ENCODE measurements around the gene WWOX.

The WWOX gene

GRCh38 chr16:79171504-79171903 lies 1072.0 kb downstream of the WWOX start:
- Mint-ChIP-seq H3K4me1 (peaks cover 7% of the 10 kb centered on the region), H3K36me3 (ENCODE audit: insufficient read depth) (peaks cover 1% of the 10 kb centered on the region), H3K9me3 (peaks cover 6% of the 10 kb centered on the region), H3K4me3 (no peak overlapping the region), H3K27me3 (no peaks in the 10 kb centered on the region), H3K27ac (ENCODE audit: low read depth) (no peak overlapping the region)
- DNase-seq (ENCODE audit: low spot score in 2 of 2): no peak
- ATAC-seq (replicated peaks; ENCODE audit: extremely low read depth, poor library complexity, severe bottlenecking): no peak

DNA sequence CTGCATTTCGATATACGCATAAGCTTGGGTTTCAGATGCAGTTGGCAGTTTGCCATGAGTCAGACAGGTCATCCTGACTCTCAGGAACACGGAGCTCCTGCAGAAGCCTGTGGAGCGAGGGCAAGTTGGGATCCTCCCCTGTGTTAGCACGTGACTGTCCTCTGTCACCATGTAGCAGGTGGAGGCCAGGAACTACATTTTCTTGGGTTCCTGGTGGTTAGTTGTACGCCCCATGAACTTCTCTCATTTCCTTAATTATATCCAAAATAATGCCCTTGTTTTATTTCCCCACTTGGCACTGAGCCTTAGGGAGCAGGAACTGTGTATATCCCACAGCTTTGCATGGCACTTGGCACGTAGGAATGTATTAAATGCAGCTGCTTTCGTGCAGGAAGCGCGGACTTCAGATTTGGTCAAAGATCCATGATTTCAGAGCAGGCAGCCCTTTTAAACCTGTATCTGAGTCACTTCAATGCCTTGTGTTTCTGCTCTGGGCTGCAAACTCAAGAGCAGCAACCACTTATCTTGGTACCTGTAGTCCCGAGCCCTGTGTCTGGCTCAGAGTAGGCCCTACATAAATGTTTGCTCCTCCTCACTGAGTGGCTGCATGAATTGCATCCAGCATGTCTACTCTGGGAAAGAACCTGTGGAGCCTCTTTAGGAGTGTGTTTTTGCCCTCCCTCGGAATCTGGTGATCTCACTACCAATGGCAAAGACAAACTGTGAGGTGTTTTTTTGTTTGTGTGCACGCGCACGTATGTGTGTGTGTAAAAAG lies 1072.7 kb downstream of the WWOX start:
- H3K9me3 Mint-ChIP-seq: peaks cover 6% of the 10 kb centered on the region
- DNase-seq (ENCODE audit: low spot score in 2 of 2) (no peak), ATAC-seq (replicated peaks; ENCODE audit: extremely low read depth, poor library complexity, severe bottlenecking) (no peak)
- no peak overlapping the region for H3K27ac Mint-ChIP-seq (ENCODE audit: low read depth)
- peaks cover 1% of the 10 kb centered on the region for H3K36me3 Mint-ChIP-seq (ENCODE audit: insufficient read depth)
- peaks cover 13% of the 10 kb centered on the region for H3K4me1 Mint-ChIP-seq
- no peak overlapping the region for H3K4me3 Mint-ChIP-seq
- no peaks in the 10 kb centered on the region for H3K27me3 Mint-ChIP-seq

DNA sequence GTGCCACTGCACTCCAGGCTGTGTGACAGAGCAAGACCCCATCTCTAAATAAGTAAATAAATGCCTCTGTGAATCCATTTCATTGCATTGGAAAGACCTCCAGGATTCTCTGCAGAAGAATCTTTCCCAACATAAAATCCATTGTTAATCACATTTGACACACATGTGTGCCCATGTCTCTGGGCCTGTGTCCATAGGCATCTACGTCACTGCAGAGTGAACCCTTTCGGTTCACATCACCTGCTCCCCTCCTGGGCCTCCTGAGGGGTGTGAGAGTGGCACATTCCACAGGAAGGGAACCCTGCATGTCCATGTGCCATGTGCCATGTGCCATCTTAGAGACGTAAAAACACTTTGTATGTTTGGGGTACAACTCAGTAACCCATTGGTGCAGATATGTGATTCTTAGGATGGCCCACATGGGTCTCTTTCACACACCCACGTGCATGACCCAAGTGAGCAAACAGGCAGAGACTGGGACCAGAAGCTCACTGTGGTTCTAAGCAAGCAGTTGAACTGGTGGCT lies 1073.6 kb downstream of the WWOX start:
- Mint-ChIP-seq H3K4me3 (no peak overlapping the region), H3K9me3 (peaks cover under 1% of the 10 kb centered on the region), H3K36me3 (ENCODE audit: insufficient read depth) (peaks cover 1% of the 10 kb centered on the region), H3K27ac (ENCODE audit: low read depth) (no peak overlapping the region), H3K4me1 (peaks cover 19% of the 10 kb centered on the region), H3K27me3 (no peaks in the 10 kb centered on the region)
- no peak for ATAC-seq (replicated peaks; ENCODE audit: extremely low read depth, poor library complexity, severe bottlenecking)
- no peak for DNase-seq (ENCODE audit: low spot score in 2 of 2)

- Mint-ChIP-seq H3K9me3 (no peaks in the 10 kb centered on the region), H3K36me3 (ENCODE audit: insufficient read depth) (peaks cover 1% of the 10 kb centered on the region), H3K4me1 (peaks cover 19% of the 10 kb centered on the region), H3K27me3 (no peaks in the 10 kb centered on the region), H3K4me3 (no peak overlapping the region), H3K27ac (ENCODE audit: low read depth) (no peak overlapping the region)
- ATAC-seq (replicated peaks; ENCODE audit: extremely low read depth, poor library complexity, severe bottlenecking) (no peak), DNase-seq (ENCODE audit: low spot score in 2 of 2) (no peak)
Observed at GRCh38 chr16:79173919-79174318, 1074.5 kb downstream of the WWOX start.

DNA sequence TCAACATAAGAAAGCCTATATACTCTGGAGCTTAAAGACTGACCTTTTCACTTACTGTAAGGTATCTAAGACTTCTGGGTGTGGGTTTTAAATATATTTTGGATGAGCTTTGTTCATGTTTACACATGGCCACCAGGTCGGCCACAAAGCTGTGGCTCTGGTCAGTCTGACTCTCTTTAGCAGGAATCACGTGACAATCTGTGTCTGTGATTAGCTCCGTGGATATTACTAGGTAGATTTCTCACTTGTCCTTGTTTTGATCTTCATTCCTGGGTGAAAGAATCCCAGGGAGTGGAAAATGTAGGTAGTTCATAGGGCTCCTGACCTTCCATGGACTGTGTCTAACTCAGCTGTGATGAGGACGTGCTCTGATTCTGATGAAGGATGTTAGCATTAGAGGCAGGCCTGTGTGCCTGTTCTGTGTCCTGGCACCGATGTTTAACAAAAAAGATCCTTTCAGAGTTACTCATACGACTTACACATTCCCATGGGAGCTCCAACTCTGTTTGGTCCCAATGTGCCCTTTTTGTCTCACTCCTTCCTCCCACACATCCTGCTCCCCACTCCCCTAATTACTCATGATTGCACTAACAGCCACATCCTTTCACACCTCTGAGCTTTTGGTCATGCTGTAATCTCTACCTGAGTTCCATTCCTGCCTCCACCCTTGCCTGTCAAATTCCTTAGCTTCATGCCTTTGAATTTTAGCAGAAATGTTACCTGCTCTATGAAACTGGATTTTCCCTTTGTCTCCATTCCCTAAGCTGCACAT lies 1076.0 kb downstream of the WWOX start:
- H3K9me3 Mint-ChIP-seq: no peaks in the 10 kb centered on the region
- ATAC-seq (replicated peaks; ENCODE audit: extremely low read depth, poor library complexity, severe bottlenecking): no peak
- no peak overlapping the region for H3K4me3 Mint-ChIP-seq
- H3K27me3 Mint-ChIP-seq: no peaks in the 10 kb centered on the region
- H3K4me1 Mint-ChIP-seq: peaks cover 19% of the 10 kb centered on the region
- DNase-seq (ENCODE audit: low spot score in 2 of 2): no peak
- H3K27ac Mint-ChIP-seq (ENCODE audit: low read depth): no peak overlapping the region
- H3K36me3 Mint-ChIP-seq (ENCODE audit: insufficient read depth): peaks cover 1% of the 10 kb centered on the region

GRCh38 chr16:79177018-79177417 lies 1077.6 kb downstream of the WWOX start:
- Mint-ChIP-seq H3K4me1 (peaks cover 19% of the 10 kb centered on the region), H3K4me3 (no peak overlapping the region), H3K27me3 (no peaks in the 10 kb centered on the region), H3K27ac (ENCODE audit: low read depth) (no peak overlapping the region), H3K9me3 (no peaks in the 10 kb centered on the region), H3K36me3 (ENCODE audit: insufficient read depth) (peaks cover 1% of the 10 kb centered on the region)
- DNase-seq (ENCODE audit: low spot score in 2 of 2) (no peak), ATAC-seq (replicated peaks; ENCODE audit: extremely low read depth, poor library complexity, severe bottlenecking) (no peak)

DNA sequence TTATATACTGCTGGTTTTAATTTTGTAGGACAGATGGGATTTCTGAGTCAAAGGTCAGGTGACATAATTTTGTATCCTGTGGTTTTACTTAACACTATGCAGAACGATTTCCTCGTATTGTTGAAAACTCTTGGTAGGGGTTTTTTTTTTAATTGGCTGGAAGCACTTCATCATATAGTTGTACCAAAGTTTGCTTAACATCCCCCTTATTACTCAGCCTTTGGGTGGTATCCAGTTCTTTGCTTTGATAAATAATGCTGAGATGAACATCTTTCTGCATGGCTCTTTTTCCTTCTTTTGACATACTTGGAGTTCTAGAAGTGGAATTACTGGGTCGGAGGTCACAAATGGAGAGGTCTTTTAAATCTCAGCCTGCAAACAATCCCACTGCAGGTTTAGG lies 1082.0 kb downstream of the WWOX start:
- peaks cover 13% of the 10 kb centered on the region for H3K4me1 Mint-ChIP-seq
- DNase-seq (ENCODE audit: low spot score in 2 of 2) (no peak), ATAC-seq (replicated peaks; ENCODE audit: extremely low read depth, poor library complexity, severe bottlenecking) (no peak)
- H3K4me3 Mint-ChIP-seq: no peak overlapping the region
- H3K36me3 Mint-ChIP-seq (ENCODE audit: insufficient read depth): peaks cover under 1% of the 10 kb centered on the region
- H3K27ac Mint-ChIP-seq (ENCODE audit: low read depth): no peak overlapping the region
- no peaks in the 10 kb centered on the region for H3K9me3 Mint-ChIP-seq
- no peaks in the 10 kb centered on the region for H3K27me3 Mint-ChIP-seq

DNA sequence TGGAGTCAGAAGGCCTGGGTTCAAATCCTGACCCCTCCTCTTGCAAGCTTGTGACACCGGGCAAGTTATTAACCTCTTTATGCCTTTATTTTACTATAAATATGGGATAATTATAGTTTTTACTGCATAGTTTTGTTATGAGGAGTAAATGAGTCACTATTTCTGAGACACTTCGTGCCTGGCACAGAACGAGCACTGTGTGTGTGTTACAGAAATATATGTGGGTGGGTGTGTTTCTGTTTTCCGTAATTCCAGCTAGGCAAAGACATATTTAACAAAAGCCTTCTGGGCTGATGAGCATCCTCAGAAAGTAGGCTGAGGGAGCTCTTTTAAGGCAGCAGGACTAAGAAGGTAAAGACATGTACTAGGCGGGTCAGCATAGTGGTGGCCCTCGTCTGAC lies 1083.2 kb downstream of the WWOX start:
- no peak overlapping the region for H3K4me3 Mint-ChIP-seq
- H3K4me1 Mint-ChIP-seq: peaks cover under 1% of the 10 kb centered on the region
- H3K36me3 Mint-ChIP-seq (ENCODE audit: insufficient read depth): no peaks in the 10 kb centered on the region
- no peaks in the 10 kb centered on the region for H3K27me3 Mint-ChIP-seq
- no peak for DNase-seq (ENCODE audit: low spot score in 2 of 2)
- H3K27ac Mint-ChIP-seq (ENCODE audit: low read depth): no peak overlapping the region
- ATAC-seq (replicated peaks; ENCODE audit: extremely low read depth, poor library complexity, severe bottlenecking): no peak
- H3K9me3 Mint-ChIP-seq: no peaks in the 10 kb centered on the region

GRCh38 chr16:79183571-79183970 lies 1084.1 kb downstream of the WWOX start:
- H3K27ac Mint-ChIP-seq (ENCODE audit: low read depth): no peak overlapping the region
- no peaks in the 10 kb centered on the region for H3K27me3 Mint-ChIP-seq
- no peaks in the 10 kb centered on the region for H3K9me3 Mint-ChIP-seq
- H3K36me3 Mint-ChIP-seq (ENCODE audit: insufficient read depth): peaks cover 2% of the 10 kb centered on the region
- no peak for DNase-seq (ENCODE audit: low spot score in 2 of 2)
- H3K4me3 Mint-ChIP-seq: no peak overlapping the region
- no peak for ATAC-seq (replicated peaks; ENCODE audit: extremely low read depth, poor library complexity, severe bottlenecking)
- H3K4me1 Mint-ChIP-seq: no peaks in the 10 kb centered on the region

- no peak overlapping the region for H3K4me3 Mint-ChIP-seq
- no peaks in the 10 kb centered on the region for H3K27me3 Mint-ChIP-seq
- DNase-seq (ENCODE audit: low spot score in 2 of 2) (no peak), ATAC-seq (replicated peaks; ENCODE audit: extremely low read depth, poor library complexity, severe bottlenecking) (no peak)
- no peak overlapping the region for H3K27ac Mint-ChIP-seq (ENCODE audit: low read depth)
- H3K4me1 Mint-ChIP-seq: no peaks in the 10 kb centered on the region
- peaks cover 2% of the 10 kb centered on the region for H3K36me3 Mint-ChIP-seq (ENCODE audit: insufficient read depth)
- H3K9me3 Mint-ChIP-seq: no peaks in the 10 kb centered on the region
Observed at GRCh38 chr16:79184464-79185030, 1085.1 kb downstream of the WWOX start.

DNA sequence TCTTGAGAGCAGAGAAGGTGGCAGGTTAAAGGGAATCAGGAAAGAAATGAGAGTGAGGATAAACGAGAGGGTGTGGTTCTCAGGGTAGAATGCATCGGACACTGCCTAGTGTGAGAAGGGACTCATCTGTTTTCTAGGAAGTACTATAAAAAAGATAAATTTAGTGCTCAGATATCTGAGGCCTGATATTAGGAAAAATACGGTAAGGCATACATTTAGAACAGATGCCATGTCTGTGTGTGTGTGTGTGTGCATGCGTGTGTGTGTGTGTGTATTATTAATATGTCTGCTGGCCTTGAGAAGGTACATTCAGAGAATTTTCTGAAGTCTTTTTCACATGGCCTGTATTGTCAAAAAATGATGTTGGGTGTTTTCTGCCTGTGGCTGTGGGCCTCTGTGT lies 1086.3 kb downstream of the WWOX start:
- Mint-ChIP-seq H3K4me1 (no peaks in the 10 kb centered on the region), H3K27me3 (no peaks in the 10 kb centered on the region), H3K9me3 (no peaks in the 10 kb centered on the region)

GRCh38 chr16:79186196-79186595 lies 1086.7 kb downstream of the WWOX start:
- Mint-ChIP-seq H3K36me3 (ENCODE audit: insufficient read depth) (peaks cover 2% of the 10 kb centered on the region), H3K27ac (ENCODE audit: low read depth) (no peak overlapping the region), H3K27me3 (no peaks in the 10 kb centered on the region), H3K9me3 (no peaks in the 10 kb centered on the region), H3K4me1 (no peaks in the 10 kb centered on the region), H3K4me3 (no peak overlapping the region)
- no peak for DNase-seq (ENCODE audit: low spot score in 2 of 2)
- ATAC-seq (replicated peaks; ENCODE audit: extremely low read depth, poor library complexity, severe bottlenecking): no peak

More for the DNA sequence above, 1086.3 kb downstream of the WWOX start:
- ATAC-seq (replicated peaks; ENCODE audit: extremely low read depth, poor library complexity, severe bottlenecking): no peak
- Mint-ChIP-seq H3K36me3 (ENCODE audit: insufficient read depth) (peaks cover 2% of the 10 kb centered on the region), H3K27ac (ENCODE audit: low read depth) (no peak overlapping the region), H3K4me3 (no peak overlapping the region)
- DNase-seq (ENCODE audit: low spot score in 2 of 2): no peak

Measured in central memory CD8-positive, alpha-beta T cell (primary cell).